Measurements from ENCODE around the gene TNS4. TPM values are rescaled to one million over a fixed set of nuclear protein-coding genes. Genes with fewer than 3 reads are reported as not detected.
A peak's percentile ranks its signal among the peaks of the same experiment; 100 is the strongest.

Gene TNS4
- total and polyA plus RNA-seq, 7 donors: 0.04 to 0.06 TPM; not detected in 5

DNA sequence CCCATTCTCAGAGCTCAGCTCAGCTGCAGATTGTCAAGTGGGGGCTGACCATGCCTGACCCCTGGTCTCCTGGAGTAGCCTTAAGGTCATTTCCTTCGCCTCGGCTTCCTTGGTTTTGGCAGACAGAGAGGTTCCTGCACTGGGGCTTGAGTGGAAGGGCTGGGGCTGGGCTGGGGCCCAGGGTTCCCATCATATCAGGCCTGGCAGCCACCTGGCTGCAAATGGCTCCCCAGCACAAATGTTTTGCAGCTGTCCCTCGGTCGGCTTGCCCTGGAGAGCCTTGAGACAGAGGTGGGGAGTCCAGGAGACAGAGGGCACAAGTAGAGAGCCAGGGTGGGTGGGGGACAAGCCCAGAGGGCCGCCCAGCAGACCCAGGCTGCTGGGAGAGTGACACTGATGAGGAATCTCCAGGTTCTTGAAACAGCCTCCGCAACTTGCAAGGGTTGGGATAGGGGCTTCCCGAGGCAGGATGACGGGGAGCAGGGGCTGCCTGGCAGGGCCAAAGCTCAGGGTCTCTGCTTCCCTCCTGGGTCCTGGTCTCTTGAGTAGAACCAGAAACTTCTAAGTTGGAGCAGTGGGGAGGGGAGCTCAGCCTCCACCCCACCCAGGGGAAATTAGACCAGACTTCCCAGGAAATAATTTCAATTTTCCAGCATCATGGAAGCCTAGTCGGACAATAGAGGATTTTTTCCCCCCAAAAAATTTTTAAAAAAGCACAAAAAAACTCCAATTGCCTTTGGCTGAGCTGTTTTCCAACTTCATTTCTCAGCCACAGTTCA lies 38.9 kb downstream of the TNS4 start:
- Histone ChIP-seq H3K27ac (no peak overlapping the region), H3K9me3 (no peaks in the 10 kb centered on the region), H3K36me3 (ENCODE audit: insufficient read depth in 1 of 2, low read depth in 1 of 2) (no peaks in the 10 kb centered on the region), H3K4me1 (no peaks in the 10 kb centered on the region), H3K27me3 (ENCODE audit: insufficient read depth in 3 of 3, low read length in 2 of 3) (no peaks in the 10 kb centered on the region), H3K4me3 (no peak overlapping the region)
- intact Hi-C loops (cut with DNase I): no loop called here
- 52 to 60% (median 57%) methylated on average over 8 to 9 of the region's 9 CpGs for WGBS, 3 donors
- ATAC-seq: peak in 2 of 4 donors; percentile 17 to 29
- DNase-seq: no peak
- TF ChIP-seq, protein P1, sequence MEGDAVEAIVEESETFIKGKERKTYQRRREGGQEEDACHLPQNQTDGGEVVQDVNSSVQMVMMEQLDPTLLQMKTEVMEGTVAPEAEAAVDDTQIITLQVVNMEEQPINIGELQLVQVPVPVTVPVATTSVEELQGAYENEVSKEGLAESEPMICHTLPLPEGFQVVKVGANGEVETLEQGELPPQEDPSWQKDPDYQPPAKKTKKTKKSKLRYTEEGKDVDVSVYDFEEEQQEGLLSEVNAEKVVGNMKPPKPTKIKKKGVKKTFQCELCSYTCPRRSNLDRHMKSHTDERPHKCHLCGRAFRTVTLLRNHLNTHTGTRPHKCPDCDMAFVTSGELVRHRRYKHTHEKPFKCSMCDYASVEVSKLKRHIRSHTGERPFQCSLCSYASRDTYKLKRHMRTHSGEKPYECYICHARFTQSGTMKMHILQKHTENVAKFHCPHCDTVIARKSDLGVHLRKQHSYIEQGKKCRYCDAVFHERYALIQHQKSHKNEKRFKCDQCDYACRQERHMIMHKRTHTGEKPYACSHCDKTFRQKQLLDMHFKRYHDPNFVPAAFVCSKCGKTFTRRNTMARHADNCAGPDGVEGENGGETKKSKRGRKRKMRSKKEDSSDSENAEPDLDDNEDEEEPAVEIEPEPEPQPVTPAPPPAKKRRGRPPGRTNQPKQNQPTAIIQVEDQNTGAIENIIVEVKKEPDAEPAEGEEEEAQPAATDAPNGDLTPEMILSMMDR (IDR thresholded peaks at IDR 0.05): no peak

DNA sequence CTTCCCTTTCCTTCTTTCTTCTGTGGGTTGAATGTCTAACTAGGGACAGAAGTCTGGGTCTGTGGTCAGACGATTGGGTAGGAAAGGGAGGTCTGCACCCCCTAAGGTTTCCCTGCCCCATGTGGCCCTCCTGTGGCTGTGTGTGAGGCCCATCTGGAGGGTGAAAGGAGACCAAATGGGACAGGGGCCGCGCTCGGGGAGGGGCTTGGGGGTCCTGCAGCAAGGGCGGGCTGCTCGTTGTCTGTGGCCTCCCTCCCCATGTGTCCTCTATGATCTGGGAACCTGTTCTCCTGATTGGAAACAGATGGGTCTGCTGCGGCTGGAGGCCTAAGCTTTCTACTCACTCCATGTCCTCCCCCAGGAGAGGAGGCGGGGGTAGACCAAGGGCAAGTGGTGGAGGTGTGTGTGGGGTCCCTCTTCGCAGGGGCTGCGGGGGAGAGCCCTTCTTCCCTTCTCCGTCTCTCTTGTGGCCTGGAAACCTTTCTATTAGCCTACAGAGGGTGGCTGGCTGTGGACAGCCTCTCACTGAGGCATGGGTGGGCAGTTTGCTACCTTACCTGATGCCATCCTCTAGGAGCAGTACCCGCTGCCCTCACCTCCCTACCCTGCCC lies 39.6 kb downstream of the TNS4 start:
- DNase-seq: no peak

DNA sequence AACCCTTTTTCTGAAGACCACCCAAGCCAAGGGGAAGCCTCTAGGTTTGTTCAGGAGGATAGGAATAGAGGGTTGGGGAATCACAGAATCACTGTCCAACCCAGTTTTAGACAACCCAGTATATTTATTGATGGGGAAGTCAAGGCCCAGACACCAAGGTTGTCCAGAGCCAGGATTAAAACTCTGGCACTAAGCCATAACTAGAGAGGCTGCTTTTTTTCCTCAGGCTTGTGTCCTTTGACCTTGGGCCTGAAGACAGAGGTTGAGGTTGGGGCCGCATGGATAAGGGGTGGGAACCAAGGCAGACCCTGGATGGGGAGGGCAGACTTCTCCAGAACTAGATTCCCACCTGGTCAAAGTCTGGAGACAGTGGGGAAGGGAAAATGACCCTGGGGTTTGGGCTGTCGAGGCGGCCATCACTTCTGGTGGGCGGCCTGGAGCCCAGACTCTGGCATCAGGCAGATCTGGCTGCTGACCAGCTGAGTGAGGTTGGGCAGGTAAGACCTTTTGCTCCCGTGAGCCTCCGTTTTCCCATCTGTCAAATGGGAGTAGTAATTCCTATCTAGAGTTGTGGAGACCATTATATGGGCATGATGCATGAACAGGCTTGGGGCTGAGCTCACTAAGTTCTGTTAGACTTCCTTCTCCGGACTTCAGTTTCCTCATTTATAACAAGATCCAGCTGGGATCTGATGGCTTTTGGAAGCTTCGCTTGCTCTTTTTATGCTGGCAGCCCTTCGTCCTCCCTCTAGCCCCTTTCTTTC lies 40.3 kb downstream of the TNS4 start:
- no peak for DNase-seq
- H3K4me3 ChIP-seq: no peak overlapping the region
- 65 to 76% (median 70%) methylated on average over 9 of the region's 9 CpGs for WGBS, 3 donors
- TF ChIP-seq, protein P1 (IDR thresholded peaks at IDR 0.05): no peak
- H3K4me1 ChIP-seq: no peaks in the 10 kb centered on the region
- H3K27me3 ChIP-seq (ENCODE audit: insufficient read depth in 3 of 3, low read length in 2 of 3): peaks cover 0 to 9% (median 0%) of the 10 kb centered on the region in 3 donors
- no peak overlapping the region for H3K27ac ChIP-seq
- H3K36me3 ChIP-seq (ENCODE audit: insufficient read depth in 1 of 2, low read depth in 1 of 2): peaks cover 0 to 7% of the 10 kb centered on the region in 2 donors
- ATAC-seq: no peak
- no peaks in the 10 kb centered on the region for H3K9me3 ChIP-seq
- intact Hi-C loops (cut with DNase I): no loop called here

More for the DNA sequence above, 39.6 kb downstream of the TNS4 start:
- Histone ChIP-seq H3K27me3 (ENCODE audit: insufficient read depth in 3 of 3, low read length in 2 of 3) (peaks cover 0 to 5% (median 0%) of the 10 kb centered on the region in 3 donors), H3K4me3 (no peak overlapping the region), H3K9me3 (no peaks in the 10 kb centered on the region), H3K4me1 (no peaks in the 10 kb centered on the region), H3K27ac (no peak overlapping the region), H3K36me3 (ENCODE audit: insufficient read depth in 1 of 2, low read depth in 1 of 2) (peaks cover 0 to 1% of the 10 kb centered on the region in 2 donors)
- 63 to 68% (median 67%) methylated on average over 9 to 12 of the region's 12 CpGs for WGBS, 3 donors
- ATAC-seq: peak in 1 of 4 donors; percentile 10
- intact Hi-C loops (cut with DNase I): no loop called here
- TF ChIP-seq, protein P1 (IDR thresholded peaks at IDR 0.05): no peak

DNA sequence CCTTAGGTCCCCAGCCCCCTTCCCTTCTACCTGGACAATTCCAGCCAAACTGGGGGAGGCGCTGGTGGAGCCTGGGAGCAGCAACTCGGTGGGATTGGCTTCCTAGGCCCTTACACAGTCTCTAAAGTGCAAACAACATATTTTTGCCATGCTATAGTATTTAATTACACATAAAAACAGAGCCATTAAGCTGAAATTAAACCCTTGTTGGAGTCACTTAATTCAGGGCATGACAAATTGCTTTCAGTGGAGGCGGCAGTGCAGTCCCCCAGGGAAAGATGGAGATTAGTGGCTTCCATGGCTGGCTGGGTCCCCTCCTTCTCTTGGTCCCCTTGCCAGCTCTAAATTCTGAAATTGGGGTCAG lies 40.8 kb downstream of the TNS4 start:
- no peaks in the 10 kb centered on the region for H3K9me3 ChIP-seq
- H3K4me3 ChIP-seq: no peak overlapping the region
- TF ChIP-seq, protein P1 (IDR thresholded peaks at IDR 0.05): no peak
- no peak overlapping the region for H3K27ac ChIP-seq
- peaks cover 0 to 12% of the 10 kb centered on the region in 2 donors for H3K36me3 ChIP-seq (ENCODE audit: insufficient read depth in 1 of 2, low read depth in 1 of 2)
- H3K27me3 ChIP-seq (ENCODE audit: insufficient read depth in 3 of 3, low read length in 2 of 3): peaks cover 0 to 9% (median 0%) of the 10 kb centered on the region in 3 donors
- WGBS, 3 donors: 46 to 73% (median 72%) methylated on average over 2 to 3 of the region's 3 CpGs
- H3K4me1 ChIP-seq: no peaks in the 10 kb centered on the region
- DNase-seq (no peak), ATAC-seq (no peak)
- intact Hi-C loops (cut with DNase I): no loop called here
